CD4-positive, alpha-beta T cell treated with Interleukin-15 for 1 hour (primary cell): Measurements from ENCODE around the gene GALK2.
A peak's percentile ranks its signal among the peaks of the same experiment; 100 is the strongest.

ENCODE experiments used
- DNase-seq: peaks from one replicate; pipeline ENCODE4 v3.0.0-alpha.2; 2020

Gene GALK2

DNA sequence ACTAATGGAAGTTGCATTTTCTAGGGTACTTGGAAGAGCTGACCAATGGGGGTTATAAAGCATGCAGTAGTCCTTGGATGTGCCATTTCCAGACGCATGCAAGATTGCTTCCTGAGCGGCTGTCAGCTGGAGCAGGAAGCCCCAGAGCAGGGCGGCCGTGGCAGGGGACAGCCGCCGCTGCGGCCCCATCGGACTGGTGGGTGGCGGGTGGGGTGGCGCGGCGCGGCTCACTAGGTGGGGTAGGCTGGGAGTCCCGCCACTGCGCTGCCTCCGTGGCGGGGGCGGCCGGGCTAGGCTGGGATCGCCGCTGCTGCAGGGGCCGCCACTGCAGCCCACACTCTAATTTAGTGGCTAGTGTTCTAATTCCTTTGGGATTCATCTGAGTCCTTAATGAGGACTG is 196.4 kb downstream of the GALK2 start:
- no peak for DNase-seq

DNA sequence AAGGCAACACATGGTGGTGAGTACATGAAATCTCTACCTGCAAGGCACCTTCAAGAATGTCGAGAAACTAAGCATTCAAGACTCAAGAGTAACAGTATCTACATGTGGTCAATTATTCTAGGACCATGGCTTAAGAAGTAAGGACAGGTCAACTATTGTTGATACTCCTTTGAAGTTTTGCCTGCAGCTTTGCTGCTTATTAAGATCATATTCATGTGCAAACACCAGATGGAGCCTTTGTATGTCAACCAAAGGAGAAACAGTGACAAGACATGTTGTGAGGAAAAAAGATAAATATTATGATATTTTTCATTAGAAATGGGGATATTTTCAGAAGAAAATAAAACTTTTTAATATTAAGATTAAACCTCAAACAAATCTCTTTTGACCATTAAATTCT is 200.7 kb downstream of the GALK2 start:
- DNase-seq: no peak

DNA sequence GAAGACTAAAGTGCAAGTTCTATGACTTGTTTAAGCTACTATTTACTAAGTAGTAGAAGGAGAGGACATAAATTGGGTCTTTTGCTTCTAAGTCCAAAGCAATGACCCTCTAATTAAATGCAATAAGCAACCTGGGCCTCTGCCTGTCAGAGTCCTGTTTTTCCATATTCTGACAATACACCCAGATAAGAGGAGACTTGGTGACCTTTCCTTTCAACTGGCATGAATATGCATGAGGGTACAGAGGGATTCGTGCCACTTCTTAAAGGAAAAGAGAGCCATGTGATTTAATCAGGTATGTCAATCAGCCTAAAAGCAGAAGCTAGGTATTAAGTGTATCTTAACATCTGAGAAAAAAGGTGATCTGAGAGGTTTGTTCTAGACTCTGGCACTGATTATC is 202.3 kb downstream of the GALK2 start:
- DNase-seq: no peak

DNA sequence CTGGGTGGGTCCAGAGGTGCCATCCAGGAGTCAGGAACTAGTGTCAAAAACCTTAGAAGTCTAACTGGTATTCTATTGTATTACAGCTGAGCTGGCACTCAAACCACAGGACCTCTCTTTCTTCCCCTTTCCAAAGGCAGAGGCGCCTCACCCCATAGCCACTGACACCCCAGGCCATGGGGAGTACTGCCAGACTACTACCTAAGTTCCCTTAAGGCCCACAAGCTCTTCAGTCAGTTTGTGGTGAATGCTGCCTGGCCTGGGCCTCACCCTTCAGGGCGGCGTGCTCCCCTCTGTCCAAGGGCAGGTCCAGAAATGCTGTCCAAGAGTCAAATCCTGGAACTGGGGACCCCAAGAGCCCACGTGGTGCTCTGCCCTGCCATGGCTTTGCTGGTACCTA is 209.9 kb downstream of the GALK2 start:
- peak; percentile 15 for DNase-seq

DNA sequence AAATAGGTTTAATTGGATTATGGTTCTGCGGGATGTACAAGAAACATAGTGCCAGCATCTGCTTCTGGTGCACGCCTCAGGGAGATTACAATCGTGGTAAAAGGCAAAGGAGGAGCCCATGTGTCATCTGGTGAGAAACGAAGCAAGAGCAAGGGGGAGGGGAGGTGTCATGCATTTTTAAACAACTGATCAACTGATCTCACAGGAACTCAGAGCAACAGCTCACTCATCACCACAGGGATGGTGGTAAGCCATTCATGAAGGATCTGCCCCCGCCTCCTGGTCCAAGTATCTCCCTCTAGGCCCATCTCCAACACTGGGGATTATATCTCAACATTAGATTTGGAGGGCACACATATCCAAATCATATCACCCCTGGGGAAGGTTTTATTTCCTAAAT is 210.9 kb downstream of the GALK2 start:
- no peak for DNase-seq
